ENCODE results near the gene CBFB.
"Not testable (repeated sequence)": the region's sequence is repeated elsewhere in the genome, so short reads cannot be mapped to it uniquely, and the experiment has no call there.

The CBFB gene

GRCh38 chr16:67114793-67115192 is 85.8 kb downstream of the CBFB start:
- no peak overlapping the region for H3K4me3 ChIP-seq (ENCODE audit: low read depth, low read length)
- DNase-seq (ENCODE audit: low read depth), result no peak
- in situ Hi-C loops (cut with HindIII; ENCODE audit: low sequenced_read_pairs), result no loop called here
- TF ChIP-seq, protein P1, sequence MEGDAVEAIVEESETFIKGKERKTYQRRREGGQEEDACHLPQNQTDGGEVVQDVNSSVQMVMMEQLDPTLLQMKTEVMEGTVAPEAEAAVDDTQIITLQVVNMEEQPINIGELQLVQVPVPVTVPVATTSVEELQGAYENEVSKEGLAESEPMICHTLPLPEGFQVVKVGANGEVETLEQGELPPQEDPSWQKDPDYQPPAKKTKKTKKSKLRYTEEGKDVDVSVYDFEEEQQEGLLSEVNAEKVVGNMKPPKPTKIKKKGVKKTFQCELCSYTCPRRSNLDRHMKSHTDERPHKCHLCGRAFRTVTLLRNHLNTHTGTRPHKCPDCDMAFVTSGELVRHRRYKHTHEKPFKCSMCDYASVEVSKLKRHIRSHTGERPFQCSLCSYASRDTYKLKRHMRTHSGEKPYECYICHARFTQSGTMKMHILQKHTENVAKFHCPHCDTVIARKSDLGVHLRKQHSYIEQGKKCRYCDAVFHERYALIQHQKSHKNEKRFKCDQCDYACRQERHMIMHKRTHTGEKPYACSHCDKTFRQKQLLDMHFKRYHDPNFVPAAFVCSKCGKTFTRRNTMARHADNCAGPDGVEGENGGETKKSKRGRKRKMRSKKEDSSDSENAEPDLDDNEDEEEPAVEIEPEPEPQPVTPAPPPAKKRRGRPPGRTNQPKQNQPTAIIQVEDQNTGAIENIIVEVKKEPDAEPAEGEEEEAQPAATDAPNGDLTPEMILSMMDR (IDR thresholded peaks at IDR 0.05; ENCODE audit: low read depth, low read length, missing control alignments), result no peak

DNA sequence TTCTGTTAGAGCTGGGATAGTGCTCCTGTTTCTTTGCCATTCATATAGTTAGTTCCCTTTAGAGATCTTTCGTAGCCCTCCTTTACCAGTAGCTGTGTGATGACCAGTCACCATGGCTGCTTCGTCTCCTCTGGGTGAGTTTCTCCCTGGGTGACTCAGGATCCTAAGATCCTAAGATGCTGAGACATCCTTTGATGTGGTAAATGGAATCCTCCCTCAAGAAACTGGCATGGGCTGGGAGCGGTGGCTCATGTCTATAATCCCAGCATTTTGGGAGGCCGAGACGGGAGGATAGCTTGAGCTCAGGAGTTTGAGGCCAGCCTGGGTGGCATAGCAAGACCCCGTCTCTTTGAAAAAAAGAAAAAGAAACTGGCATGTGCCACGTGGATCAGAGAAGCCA is 86.7 kb downstream of the CBFB start:
- no peak for DNase-seq (ENCODE audit: low read depth)
- in situ Hi-C loops (cut with HindIII; ENCODE audit: low sequenced_read_pairs), result no loop called here
- TF ChIP-seq, protein P1 (IDR thresholded peaks at IDR 0.05; ENCODE audit: low read depth, low read length, missing control alignments), result no peak
- H3K4me3 ChIP-seq (ENCODE audit: low read depth, low read length), result no peak overlapping the region

- TF ChIP-seq, protein P1 (IDR thresholded peaks at IDR 0.05; ENCODE audit: low read depth, low read length, missing control alignments), result no peak
- no peak for DNase-seq (ENCODE audit: low read depth)
- H3K4me3 ChIP-seq (ENCODE audit: low read depth, low read length), result no peak overlapping the region
- in situ Hi-C loops (cut with HindIII; ENCODE audit: low sequenced_read_pairs), result no loop called here
Measured at GRCh38 chr16:67116388-67117311, 87.7 kb downstream of the CBFB start.

DNA sequence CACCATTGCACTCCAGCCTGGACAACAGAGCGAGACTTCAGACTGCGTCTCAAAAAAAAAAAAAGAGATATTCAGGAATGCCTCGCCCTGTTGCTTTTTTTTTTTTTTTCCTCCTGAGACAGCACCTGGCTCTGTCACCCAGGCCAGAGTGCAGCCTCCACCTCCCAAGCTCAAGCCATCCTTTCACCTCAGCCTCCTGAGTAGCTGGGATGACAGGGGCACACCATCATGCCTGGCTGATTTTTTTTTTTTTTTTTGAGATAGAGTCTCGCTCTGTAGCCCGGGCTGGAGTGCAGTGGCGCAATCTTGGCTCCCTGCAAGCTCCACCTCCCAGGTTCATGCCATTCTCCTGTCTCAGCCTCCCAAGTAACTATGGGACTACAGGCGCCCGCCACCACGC is 88.8 kb downstream of the CBFB start:
- no peak for DNase-seq (ENCODE audit: low read depth)
- no peak overlapping the region for H3K4me3 ChIP-seq (ENCODE audit: low read depth, low read length)
- in situ Hi-C loops (cut with HindIII; ENCODE audit: low sequenced_read_pairs), result no loop called here

GRCh38 chr16:67120025-67120424 is 91.1 kb downstream of the CBFB start:
- no peak overlapping the region for H3K4me3 ChIP-seq (ENCODE audit: low read depth, low read length)
- TF ChIP-seq, protein P1 (IDR thresholded peaks at IDR 0.05; ENCODE audit: low read depth, low read length, missing control alignments), result no peak
- in situ Hi-C loops (cut with HindIII; ENCODE audit: low sequenced_read_pairs), result no loop called here
- no peak for DNase-seq (ENCODE audit: low read depth)

More for the DNA sequence above, 88.8 kb downstream of the CBFB start:
- TF ChIP-seq, protein P1 (IDR thresholded peaks at IDR 0.05; ENCODE audit: low read depth, low read length, missing control alignments), result no peak

- DNase-seq (ENCODE audit: low read depth); in situ Hi-C loops (cut with HindIII; ENCODE audit: low sequenced_read_pairs); H3K4me3 ChIP-seq (ENCODE audit: low read depth, low read length): not testable (repeated sequence)
Measured at GRCh38 chr16:67122799-67123198, 93.8 kb downstream of the CBFB start.

- DNase-seq (ENCODE audit: low read depth), result no peak
- in situ Hi-C loops (cut with HindIII; ENCODE audit: low sequenced_read_pairs), result no loop called here
- no peak overlapping the region for H3K4me3 ChIP-seq (ENCODE audit: low read depth, low read length)
- TF ChIP-seq, protein P1 (IDR thresholded peaks at IDR 0.05; ENCODE audit: low read depth, low read length, missing control alignments), result no peak
Measured at GRCh38 chr16:67128417-67128816, 99.5 kb downstream of the CBFB start.
